Heart left ventricle (tissue), 16 donors: ENCODE results near the gene ORM1. TPM values are rescaled to one million over a fixed set of nuclear protein-coding genes. Genes with fewer than 3 reads are reported as not detected.

Source experiments
- ATAC-seq, 4 donors: fragments of 200-7000 bp; cut with Tn5 transposase; one replicate each; pipeline ENCODE4 v1.9.1; 2020 to 2022; ENCODE audit warnings: moderate library complexity in 4 of 4, mild to moderate bottlenecking in 3 of 4, moderate number of reproducible peaks in 1 of 4
- DNase-seq, 5 donors: peaks; one replicate each; pipeline ENCODE4 v3.0.0-alpha.2; 2020
- H3K27ac ChIP-seq, 12 donors: fragments of 200-600 bp; sonication (generic) in 4 of 12; one replicate each; pipeline versions ENCODE4 v1.5.0 to v1.8.0; 2016 to 2022; ENCODE audit warnings: mild to moderate bottlenecking in 2 of 12
- H3K27me3 ChIP-seq, 9 donors: fragments of 200-600 bp; sonication (generic) in 2 of 9; one replicate each; pipeline versions ENCODE4 v1.5.1 to v1.8.0; 2016 to 2022; ENCODE audit warnings: mild to moderate bottlenecking in 3 of 9
- H3K36me3 ChIP-seq, 9 donors: fragments of 200-600 bp; sonication (generic) in 2 of 9; one replicate each; pipeline versions ENCODE4 v1.5.0 to v1.8.0; 2018 to 2022; ENCODE audit warnings: mild to moderate bottlenecking in 2 of 9
- H3K4me1 ChIP-seq, 12 donors: fragments of 200-600 bp; sonication (generic) in 4 of 12; one replicate each; pipeline versions ENCODE4 v1.5.0 to v1.8.0; 2016 to 2022; ENCODE audit warnings: mild to moderate bottlenecking in 3 of 12
- H3K4me3 ChIP-seq, 12 donors: fragments of 200-600 bp; sonication (generic) in 4 of 12; one replicate each; pipeline versions ENCODE4 v1.5.0 to v1.8.0; 2017 to 2022; ENCODE audit warnings: mild to moderate bottlenecking in 9 of 12, moderate library complexity in 4 of 12
- H3K9me3 ChIP-seq, 12 donors: fragments of 200-600 bp; sonication (generic) in 4 of 12; one replicate each; pipeline versions ENCODE4 v1.5.0 to v1.8.0; 2016 to 2022; ENCODE audit warnings: mild to moderate bottlenecking in 1 of 12
- POLR2A ChIP-seq, 2 donors: fragments of 450-650 bp; IDR thresholded peaks; one replicate each; pipeline ENCODE4 v1.6.1; 2017; ENCODE audit warnings: antibody characterized with exemption in 2 of 2, mild to moderate bottlenecking in 2 of 2, moderate library complexity in 2 of 2
- WGBS, 4 donors: extraction: QIAGEN DNeasy Blood & Tissue Kit in 2 of 4; methylation state at CpG; one replicate each; pipeline versions ENCODE4 v1.1.5 to v1.1.7; 2013 to 2018; 5-methylcytosine and 5-hydroxymethylcytosine counted together
- intact Hi-C, 10 donors: fragments of 100-400 bp; cut with DNase I; formaldehyde crosslinking; loops; one replicate each; pipeline versions ENCODE4 v1.11.1 to v1.14.2; 2022
- polyA plus RNA-seq, 2 donors: library from polyadenylated mRNA; stranded (reverse); fragments of 200-250 nt; gene quantifications; one replicate each; pipeline ENCODE4 v1.2.3, GENCODE V29; 2013
- total RNA-seq, 9 donors: library from RNA; depleted of rRNA in 2 of 9; stranded (reverse); fragments of >200 nt in 2 of 9; fragmentation: NEBNext Ultra II Directional in 3 of 9; extraction: Animal tissue kit (Norgen Biotek cat#: 25700) in 3 of 9; gene quantifications; one replicate each; pipeline versions ENCODE4 v1.1.0 to v1.2.4, GENCODE V29; 2016 to 2023
- TF ChIP-seq, protein P1 (sequence below), 12 donors: fragments of 200-600 bp; sonication (generic) in 4 of 12; IDR thresholded peaks; one replicate each; pipeline versions ENCODE4 v1.5.0 to v1.8.0; 2018 to 2022; ENCODE audit warnings: antibody characterized with exemption in 12 of 12, mild to moderate bottlenecking in 5 of 12
- donor health status: ischemic (EF 13 %, LVEDD 7.1; RV severe dilation, severe dysfunction).
- donor health status: healthy with polysubstance abuse.
- donor health status: DM: no; HTN: yes; CAD: no.
- donor health status: DM: no; HTN: no; CAD: no.
- donor health status: ischemic (EF 25% LVEDD 6.9; RV normal size, moderate dysfunction).
- donor health status: ischemic (EF 25% LVEDD 5.7; RV mildly dilated, moderate dysfunction).
- donor health status: healthy.
- donor health status: DM: yes; HTN: yes; CAD: no.
- donor health status: ischemic (EF 35%, LVEDD 5.7; RV mildly dilated, moderate dysfunction).
- donor health status: nonischemic (EF 11% LVEDD 7.7; RV severe dilation, severe dysfunction).
- donor health status: DM: yes; HTN: yes; CAD: no.
- donor health status: PGD.
- donor health status: ischemic (EF 29% LVEDD 5.4; RV normal size, mild dysfunction).
- donor health status: nonischemic (EF 23%, LVEDD 6.1; RV moderate dilation, normal function).

Gene ORM1
- total and polyA plus RNA-seq, 11 donors: 0.51 to 1.00 (median 0.80) TPM; not detected in 8

GRCh38 chr9:114311571-114312512 lies 11.1 kb upstream of the ORM1 start:
- no peak overlapping the region for H3K27ac ChIP-seq
- no peaks in the 10 kb centered on the region for H3K4me1 ChIP-seq
- no peak for ATAC-seq
- intact Hi-C loops: no loop called here
- DNase-seq: peak in 1 of 5 donors; percentile 9
- H3K9me3 ChIP-seq: peaks cover 0 to 5% (median 0%) of the 10 kb centered on the region in 12 donors
- H3K36me3 ChIP-seq: peaks cover 0 to 12% (median 4%) of the 10 kb centered on the region in 9 donors
- no peaks in the 10 kb centered on the region for H3K27me3 ChIP-seq
- no peak overlapping the region for H3K4me3 ChIP-seq
- 94% methylated on average over 28 of the region's 28 CpGs for WGBS, 4 donors
- no peak for TF ChIP-seq POLR2A (IDR thresholded peaks at IDR 0.05)
- TF ChIP-seq, protein P1, sequence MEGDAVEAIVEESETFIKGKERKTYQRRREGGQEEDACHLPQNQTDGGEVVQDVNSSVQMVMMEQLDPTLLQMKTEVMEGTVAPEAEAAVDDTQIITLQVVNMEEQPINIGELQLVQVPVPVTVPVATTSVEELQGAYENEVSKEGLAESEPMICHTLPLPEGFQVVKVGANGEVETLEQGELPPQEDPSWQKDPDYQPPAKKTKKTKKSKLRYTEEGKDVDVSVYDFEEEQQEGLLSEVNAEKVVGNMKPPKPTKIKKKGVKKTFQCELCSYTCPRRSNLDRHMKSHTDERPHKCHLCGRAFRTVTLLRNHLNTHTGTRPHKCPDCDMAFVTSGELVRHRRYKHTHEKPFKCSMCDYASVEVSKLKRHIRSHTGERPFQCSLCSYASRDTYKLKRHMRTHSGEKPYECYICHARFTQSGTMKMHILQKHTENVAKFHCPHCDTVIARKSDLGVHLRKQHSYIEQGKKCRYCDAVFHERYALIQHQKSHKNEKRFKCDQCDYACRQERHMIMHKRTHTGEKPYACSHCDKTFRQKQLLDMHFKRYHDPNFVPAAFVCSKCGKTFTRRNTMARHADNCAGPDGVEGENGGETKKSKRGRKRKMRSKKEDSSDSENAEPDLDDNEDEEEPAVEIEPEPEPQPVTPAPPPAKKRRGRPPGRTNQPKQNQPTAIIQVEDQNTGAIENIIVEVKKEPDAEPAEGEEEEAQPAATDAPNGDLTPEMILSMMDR (IDR thresholded peaks at IDR 0.05): no peak

DNA sequence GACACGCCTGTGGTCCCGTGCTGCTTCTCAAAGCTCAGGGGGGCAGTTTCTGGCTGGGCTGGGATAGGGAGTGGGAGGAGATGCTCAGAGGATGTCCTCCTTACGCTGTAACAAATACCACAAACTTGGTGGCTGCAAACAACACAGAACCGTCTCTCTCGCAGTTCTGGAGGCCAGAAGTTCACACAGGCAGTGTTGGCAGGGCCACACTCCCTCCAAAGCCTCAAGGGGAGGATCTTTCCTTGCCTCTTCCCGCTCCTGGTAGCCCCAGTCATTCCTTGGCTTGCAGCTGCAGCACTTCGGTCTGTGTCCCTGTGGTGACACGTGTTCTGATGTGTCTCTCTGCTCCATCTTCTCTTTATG lies 10.4 kb upstream of the ORM1 start:
- no peak for ATAC-seq
- Histone ChIP-seq H3K36me3 (peaks cover 0 to 12% (median 4%) of the 10 kb centered on the region in 9 donors), H3K4me3 (no peak overlapping the region), H3K9me3 (peaks cover 0 to 5% (median 0%) of the 10 kb centered on the region in 12 donors), H3K4me1 (no peaks in the 10 kb centered on the region), H3K27me3 (no peaks in the 10 kb centered on the region), H3K27ac (no peak overlapping the region)
- no peak for DNase-seq
- WGBS, 4 donors: 71 to 82% (median 79%) methylated on average over 8 of the region's 8 CpGs
- TF ChIP-seq POLR2A (IDR thresholded peaks at IDR 0.05): no peak
- TF ChIP-seq, protein P1 (IDR thresholded peaks at IDR 0.05): no peak
- intact Hi-C loops: no loop called here

- no peak for ATAC-seq
- TF ChIP-seq, protein P1 (IDR thresholded peaks at IDR 0.05): no peak
- TF ChIP-seq POLR2A (IDR thresholded peaks at IDR 0.05): no peak
- no peak overlapping the region for H3K27ac ChIP-seq
- H3K9me3 ChIP-seq: peaks cover 0 to 5% (median 0%) of the 10 kb centered on the region in 12 donors
- H3K27me3 ChIP-seq: no peaks in the 10 kb centered on the region
- H3K4me1 ChIP-seq: no peaks in the 10 kb centered on the region
- H3K36me3 ChIP-seq: peaks cover 0 to 12% (median 4%) of the 10 kb centered on the region in 9 donors
- intact Hi-C loops: no loop called here
- H3K4me3 ChIP-seq: no peak overlapping the region
- 88 to 93% (median 91%) methylated on average over 8 of the region's 8 CpGs for WGBS, 4 donors
- DNase-seq: no peak
Observed at GRCh38 chr9:114313186-114313585, 9.7 kb upstream of the ORM1 start.

- no peak overlapping the region for H3K27ac ChIP-seq
- no peaks in the 10 kb centered on the region for H3K27me3 ChIP-seq
- WGBS, 4 donors: 78 to 85% (median 82%) methylated on average over 7 of the region's 7 CpGs
- TF ChIP-seq, protein P1 (IDR thresholded peaks at IDR 0.05): no peak
- no peaks in the 10 kb centered on the region for H3K4me1 ChIP-seq
- peaks cover 0 to 5% (median 0%) of the 10 kb centered on the region in 12 donors for H3K9me3 ChIP-seq
- H3K36me3 ChIP-seq: peaks cover 0 to 11% (median 3%) of the 10 kb centered on the region in 9 donors
- intact Hi-C loops: no loop called here
- no peak for DNase-seq
- ATAC-seq: no peak
- no peak overlapping the region for H3K4me3 ChIP-seq
Observed at GRCh38 chr9:114314256-114314867, 8.5 kb upstream of the ORM1 start.
